Glomerular visceral epithelial cell (primary cell): Measurements from ENCODE around the gene BCL7A.
"Not testable (repeated sequence)": the region's sequence is repeated elsewhere in the genome, so short reads cannot be mapped to it uniquely, and the experiment has no call there.

Experiments used
- DNase-seq: peaks from one replicate; pipeline ENCODE4 v3.0.0-alpha.2; 2016; ENCODE audit errors: extremely low spot score

BCL7A gene

DNA sequence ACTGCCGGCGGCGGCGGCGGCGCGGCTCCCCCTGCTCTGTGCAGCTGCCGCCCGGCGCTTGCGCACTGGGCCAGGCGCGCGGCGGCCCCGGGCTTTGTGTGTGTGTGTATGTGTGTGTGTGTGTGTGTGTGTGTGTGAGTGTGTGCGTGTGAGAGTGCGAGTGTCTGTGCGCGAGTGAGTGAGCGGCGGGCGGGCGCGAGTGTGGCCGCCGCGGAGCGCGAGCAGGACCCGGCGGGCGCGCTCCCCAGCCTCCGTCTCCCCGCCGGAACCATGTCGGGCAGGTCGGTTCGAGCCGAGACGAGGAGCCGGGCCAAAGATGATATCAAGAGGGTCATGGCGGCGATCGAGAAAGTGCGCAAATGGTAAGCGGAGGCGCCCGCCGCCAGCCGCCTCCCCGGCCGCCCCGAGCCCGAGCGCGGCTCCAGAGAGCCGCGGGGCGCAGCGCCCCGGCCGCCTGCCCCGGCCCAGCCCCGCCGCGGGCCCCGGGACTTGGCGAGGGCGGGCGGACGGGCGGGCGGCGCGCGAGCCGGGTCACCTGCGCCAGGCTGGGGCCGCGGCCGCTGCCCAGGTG is at the start of gene BCL7A:
TSS of gene BCL7A (plus strand) at position 63 of the 571 bp plus-strand sequence. CDS start at position 271, 208 bp downstream.
- peak; percentile 80 for DNase-seq

DNA sequence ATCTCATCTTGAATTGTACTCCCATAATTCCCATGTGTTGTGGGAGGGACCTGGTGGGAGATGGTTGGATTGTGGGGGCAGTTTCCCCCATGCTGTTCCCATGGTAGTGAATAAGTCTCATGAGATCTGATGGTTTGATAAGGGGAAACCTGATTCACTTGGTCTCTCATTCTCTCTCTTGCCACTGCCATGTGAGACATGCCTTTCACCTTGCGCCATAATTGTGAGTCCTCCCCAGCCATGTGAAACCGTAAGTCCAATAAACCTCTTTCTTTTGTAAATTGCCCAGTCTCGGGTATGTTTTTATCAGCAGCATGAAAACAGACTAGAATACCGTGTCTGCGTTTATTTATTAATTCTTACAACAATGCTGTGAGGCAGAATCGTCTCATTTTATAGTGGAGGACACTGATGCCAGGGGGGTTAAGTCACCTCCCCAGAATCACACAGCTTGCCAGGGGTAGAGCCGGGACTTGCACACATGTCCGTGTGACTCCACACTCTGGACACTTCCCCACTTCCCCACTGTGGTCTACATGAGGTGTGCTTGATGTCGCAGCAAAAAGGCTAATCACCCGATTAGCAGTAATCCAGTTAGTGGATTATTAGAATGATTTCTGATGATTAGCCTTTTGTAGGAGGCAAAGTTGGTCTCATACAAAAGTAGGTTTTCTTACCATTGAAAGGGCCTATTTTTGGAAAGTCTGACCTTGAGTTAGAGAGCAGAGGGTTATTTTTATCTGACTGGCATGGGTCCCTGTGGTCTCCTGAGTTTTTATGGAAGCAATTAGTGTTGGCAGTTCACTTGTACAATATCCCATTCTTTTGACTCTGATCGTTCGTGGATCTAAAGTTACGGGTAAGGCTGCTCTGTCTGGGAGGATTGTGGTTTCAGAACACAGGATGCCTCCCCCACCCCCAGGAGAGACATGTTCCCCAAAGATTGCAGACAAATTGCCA is 47.4 kb upstream of the BCL7A start:
- DNase-seq = no peak

DNA sequence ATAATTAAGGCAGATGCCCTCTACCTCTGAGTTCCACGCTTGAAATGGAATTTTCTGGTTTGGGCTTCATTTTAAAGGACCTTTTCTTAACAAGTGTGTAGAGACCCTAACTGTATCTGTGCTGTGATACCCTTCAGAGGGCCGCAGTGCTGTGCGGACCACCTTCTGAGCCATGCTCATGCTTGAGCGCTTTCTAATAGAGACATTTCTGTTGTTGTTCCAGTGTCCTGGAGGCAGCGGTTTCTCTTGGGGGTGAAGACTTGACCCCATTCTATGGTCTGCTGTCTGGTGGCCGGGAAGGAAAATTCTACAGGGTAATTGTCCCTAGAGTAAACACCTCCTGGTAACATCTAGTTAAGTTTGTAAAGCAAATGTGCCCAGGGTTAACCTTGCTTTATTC is 46.7 kb upstream of the BCL7A start:
- DNase-seq = no peak

DNA sequence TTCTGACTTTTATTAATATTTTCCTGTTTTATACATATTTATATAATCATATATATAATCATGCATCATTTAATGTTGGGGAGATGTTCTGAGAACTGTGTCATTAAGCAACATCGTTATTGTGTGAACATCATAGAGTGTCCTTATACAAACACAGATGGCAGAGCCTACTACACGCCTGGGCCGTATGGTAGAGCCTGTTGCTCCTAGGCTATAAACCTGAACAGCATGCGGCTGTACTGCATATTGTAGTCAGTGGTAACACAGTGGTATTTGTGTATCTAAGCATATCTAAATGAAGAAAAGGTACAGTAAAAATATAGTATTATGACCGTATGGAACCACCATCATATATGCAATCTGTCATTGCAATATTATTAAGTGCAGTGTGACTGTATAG is 44.7 kb upstream of the BCL7A start:
- DNase-seq = no peak

DNA sequence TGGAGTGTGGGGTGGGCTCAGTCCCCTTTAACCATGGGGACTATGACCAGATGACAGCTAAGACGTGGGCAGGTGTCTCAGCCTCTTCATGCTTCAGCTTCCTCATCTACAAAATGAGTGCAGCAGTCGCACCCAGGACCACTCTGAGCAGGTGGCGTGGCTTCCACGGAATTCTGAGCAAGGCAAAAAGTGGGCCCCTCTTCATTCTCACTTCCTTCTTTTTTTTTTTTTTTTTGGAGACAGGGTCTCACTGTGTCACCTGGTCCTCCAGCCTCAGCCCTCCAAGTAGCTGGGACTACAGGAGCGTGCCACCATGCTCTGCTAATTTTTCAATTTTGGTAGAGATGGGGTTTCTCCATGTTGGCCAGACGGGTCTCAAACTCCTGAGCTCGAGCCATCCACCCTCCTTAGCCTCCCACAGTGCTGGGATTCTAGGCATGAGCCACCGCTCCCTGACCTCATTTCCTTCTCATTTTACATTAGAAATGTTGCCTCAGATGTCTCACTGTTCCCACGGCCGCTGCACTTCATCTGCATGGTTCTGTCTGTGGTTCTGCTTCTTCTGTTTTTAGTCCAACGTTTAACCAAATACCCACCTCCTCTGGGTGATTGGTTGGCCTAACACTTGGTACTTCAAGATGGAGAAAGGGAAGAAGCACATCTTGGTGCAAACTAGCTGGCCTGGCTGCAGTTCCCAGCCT is 41.3 kb upstream of the BCL7A start:
- no peak for DNase-seq

DNA sequence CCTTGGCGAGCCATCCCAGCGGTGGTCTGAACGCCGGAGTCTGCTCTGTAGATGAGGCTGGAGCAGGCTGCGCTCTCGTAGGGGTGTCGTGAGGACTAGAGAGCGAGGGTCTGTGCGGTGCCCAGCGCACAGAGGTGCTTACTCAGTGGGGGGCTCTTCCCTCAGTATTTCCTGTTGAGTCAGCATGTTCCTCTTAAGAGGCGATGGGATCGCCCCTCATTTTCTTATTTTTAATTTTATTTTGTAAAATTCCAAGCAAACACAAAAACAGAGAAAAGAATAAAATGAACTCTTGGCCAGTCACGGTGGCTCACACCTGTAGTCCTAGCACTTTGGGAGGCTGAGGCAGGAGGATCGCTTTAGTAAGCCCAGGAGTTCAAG is 40.8 kb upstream of the BCL7A start:
- DNase-seq = no peak

DNA sequence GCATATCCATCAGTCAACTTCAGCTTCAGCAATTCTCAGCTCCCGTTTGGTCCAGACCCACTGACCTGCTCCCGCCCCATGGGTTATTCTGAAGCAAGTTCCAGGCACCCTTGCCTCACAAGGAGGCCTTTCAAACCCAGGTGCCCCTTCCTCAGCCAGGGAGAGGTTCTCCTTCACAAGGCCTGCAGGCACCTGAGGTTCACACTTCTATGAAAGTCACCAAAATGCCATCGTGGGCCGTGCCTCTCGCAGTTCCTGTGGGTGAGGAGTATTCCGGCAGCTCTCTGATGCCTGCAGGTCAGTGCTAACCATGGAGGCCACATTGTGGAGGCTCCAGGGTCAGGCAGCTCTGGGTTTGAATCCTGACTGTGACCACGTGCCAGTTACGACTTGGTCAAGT is 40.2 kb upstream of the BCL7A start:
- DNase-seq = no peak

DNA sequence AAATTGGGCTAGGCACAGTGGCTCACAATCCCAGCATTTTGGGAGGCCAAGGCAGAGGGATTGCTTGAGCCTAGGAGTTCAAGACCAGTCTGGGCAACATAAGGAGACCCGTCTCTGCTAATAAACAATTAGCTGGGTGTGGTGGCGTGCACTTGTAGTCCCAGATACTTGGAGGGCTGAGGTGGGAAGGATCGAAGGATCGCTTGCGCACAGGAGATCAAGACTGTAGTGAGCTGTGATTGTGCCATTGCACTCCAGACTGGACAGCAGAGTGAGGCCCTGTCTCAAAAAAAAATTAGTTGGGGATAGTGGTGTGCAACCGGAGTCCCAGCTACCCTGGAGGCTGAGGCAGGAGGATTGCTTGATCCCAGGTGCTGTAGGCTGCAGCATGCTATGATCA is 38.7 kb upstream of the BCL7A start:
- no peak for DNase-seq

DNA sequence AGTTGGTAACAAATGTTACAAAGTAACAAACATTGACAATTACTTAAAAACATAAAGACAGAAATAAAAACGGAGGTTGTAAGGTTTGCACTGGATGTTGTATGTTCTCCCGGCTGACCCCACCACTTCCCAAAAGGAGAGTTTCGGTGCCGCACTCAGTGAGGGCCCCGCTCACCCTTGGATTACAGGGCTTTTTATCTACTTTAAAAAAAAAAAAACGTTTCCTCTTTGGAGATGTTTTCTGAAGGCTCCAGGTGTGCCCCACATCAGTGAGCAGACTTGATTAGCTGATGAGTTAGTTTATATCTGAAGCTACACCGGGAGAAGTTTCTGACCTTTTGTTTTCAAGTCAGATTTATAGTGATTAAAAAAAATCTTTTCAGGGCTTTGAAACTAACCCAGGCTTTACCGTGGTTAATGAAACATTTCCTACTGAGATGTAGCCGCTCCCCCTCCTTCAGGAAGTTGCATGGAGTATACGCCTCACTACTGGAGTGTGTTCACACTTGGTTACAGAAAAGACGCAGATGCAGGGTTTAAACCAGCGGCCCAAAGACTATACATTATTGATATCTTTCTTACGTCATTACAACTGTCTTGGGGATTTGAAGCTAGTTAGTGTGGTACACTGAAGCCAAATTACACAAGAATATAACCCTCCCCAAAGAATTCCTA is 38.0 kb upstream of the BCL7A start:
- no peak for DNase-seq

DNA sequence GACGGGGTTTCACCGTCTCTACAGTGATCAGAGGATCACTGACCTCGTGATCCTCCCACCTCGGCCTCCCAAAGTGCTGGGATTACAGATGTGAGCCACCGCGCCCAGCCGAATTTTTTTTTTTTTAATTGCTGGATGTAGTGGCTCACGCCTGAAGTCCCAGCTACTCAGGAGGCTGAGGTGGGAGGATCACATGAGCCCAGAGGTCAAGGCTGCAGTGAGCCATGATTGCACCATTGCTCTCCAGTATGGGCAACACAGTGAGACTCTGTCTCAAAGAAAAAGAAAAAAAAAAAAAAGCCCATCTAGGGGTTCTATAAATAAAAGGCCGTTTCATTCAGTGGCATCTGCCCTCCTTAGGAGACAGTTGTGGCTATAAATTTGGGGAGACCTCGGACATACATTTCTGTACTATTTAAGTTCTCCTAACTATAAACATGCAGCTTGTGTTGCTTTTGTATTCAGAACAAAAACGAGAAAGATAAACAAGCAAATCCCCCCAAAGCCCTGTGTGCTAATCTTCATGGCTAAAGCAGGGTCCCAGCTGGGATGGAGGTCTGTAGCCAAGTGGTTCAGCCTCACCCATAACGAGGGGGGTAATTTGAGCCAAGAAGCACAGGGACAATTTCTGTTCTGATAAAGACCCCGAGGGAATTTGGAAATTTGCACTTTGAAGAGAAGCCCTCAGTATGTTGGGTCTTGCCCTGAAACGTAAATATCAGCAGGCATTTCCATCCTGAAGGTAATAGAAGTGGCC is 35.0 kb upstream of the BCL7A start:
- DNase-seq = no peak

DNA sequence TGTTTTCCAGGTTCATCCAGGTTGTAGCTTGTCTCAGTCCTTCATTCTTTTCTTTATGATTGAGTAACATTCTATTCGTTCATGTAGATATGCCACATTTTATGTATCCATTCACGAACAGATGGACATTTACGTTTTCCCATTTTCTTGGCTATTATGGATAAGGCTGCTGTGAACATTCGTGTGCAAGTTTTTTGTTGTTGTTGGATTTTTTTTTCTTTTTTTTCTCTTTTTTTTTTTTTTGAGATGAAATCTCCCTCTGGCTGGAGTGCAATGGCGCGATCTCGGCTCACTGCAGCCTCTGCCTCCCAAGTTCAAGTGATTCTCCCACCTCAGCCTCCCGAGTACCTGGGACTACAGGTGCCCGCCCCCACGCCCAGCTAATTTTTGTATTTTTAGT is 33.2 kb upstream of the BCL7A start:
- not testable (repeated sequence) for DNase-seq

DNA sequence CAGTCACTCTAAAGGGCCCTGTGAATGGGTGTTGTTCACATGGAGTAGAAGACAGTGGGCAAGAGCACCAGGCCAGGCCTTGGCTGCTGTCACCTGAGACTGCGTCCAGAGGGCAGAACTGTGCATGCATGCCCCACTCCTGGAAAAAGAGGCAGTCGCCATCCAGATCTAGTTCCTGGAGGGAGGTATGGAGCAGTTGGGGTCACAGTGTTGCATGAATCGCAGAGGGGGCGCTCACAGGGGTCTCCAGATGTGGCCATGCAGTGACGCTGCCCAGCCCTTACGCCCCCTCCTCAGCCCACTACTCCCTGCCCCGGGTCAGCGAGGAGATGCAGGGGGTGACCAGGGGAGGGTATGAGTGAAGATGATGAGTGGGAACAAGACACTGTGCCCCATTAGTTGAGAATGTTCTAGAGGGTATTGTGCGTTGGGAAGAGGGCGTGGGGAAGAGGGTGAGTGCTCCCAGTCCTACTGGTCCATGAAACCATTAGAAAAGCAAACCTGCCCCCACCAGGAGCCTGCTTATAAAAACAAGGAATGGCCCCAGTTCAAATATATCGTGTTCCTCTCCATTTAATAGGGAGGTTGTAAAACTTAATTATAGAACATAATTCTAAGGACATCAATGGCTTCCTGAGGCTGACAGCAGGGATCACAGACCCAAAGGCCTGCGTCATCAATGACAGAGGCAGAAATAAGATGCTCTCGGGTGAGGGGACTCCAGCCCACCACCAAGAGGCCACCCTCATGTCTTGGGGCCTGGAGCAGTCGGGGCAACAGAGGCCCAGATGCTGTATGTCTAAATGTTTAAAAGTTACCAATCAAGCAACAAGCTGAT is 32.2 kb upstream of the BCL7A start:
- no peak for DNase-seq

DNA sequence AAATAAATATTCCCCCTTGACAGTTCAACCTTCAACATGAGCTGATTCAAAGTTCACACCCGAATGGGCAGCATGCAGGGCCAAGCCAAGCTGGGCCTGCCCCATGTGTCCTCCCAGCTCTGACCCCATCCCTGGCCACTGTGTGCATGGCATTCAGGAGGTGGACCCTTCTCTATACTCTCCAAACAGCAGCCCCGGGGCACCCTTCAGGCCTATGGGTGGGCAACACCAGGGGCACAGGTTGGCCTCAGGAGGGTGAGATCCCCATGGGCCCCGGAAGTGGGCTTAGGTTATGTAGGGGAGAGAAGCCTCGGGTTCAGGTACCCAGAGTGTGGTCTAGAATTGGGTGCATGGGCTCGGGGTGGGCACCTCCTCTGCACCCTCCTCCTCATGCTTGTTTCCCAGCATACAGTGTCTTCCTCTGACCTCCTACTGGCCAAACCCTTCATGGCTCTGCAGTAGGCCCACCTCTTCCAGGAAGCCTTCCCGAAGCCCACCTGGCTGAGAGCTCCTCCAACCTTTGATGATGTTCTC is 31.5 kb upstream of the BCL7A start:
- no peak for DNase-seq

DNA sequence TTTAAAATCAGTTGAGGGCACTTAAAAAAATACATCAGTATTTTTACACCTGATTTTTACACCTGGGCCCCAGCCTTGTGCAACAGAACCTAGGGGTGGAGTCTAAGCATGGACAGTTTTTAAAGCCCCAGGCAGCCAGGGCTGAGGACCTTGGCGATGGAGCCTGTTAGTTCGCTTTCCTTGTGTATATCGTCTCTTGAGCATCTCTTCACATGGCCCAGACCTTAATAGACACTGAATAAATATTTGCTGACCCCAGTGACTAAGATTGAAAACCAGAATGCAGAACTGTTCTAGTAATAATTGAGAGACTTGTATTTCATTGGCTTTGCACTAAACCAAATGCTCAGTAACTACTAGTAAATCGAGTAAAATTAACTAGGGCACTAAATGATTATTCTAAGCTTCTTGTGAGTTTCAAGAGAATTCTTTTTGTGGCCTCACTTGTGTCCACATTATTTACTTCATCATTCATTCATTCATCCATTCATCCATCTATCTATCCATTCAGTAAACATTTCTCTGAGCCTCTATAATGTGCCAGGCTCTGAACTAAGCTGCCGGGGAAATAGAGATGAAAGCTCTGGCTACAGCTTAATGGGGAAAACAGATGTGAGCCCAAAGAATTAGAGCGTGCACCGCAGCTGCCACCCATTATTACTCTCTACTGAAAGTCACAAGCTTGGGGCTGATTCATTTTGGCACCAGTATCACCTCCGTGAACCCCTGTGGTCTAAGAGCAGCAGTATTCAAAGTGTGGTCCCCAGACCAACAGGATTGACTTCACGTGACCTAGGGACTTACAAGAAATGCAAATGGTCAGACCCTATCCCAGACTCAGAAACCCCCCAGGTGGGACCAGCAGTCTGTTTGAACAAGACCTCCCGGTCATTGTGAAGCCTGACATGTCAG is 30.7 kb upstream of the BCL7A start:
- no peak for DNase-seq

DNA sequence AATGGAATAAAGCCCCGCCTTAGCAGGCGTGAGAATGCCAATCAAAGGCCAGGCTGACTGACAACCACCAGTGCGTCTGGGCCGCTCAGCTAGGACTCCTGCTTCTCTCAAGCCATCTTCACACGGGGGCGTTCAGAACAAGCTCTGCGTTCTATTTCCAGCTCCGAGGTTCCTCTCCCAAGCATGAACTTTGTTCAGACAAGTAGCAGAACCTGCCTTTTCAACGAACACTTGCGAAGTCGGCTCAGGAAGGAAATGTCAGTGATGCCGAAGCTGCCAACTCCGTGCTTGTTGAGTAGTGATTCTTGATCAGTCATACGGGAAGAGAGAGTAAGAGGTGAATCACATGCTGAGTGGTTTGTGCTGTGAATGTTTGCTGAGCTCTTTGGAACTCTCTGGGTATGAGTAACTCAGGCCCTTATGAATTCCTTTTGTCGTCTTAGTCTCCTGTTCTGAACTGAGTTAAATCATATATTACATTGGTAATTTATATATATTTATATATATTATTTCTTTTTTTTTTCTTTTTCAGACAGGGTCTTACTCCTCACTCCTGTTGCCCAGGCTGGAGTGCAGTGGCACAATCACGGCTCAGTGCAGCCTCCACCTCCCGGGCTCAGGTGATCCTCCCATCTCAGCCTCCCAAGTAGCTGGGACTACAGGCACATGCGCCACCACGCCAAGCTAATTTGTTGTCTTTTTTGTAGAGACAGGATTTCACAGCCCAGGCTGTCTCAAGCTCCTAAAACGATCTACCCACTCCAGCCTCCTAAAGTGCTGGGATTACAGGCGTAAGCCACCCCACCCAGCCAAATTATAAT is 29.4 kb upstream of the BCL7A start:
- peak; percentile 85 for DNase-seq

DNA sequence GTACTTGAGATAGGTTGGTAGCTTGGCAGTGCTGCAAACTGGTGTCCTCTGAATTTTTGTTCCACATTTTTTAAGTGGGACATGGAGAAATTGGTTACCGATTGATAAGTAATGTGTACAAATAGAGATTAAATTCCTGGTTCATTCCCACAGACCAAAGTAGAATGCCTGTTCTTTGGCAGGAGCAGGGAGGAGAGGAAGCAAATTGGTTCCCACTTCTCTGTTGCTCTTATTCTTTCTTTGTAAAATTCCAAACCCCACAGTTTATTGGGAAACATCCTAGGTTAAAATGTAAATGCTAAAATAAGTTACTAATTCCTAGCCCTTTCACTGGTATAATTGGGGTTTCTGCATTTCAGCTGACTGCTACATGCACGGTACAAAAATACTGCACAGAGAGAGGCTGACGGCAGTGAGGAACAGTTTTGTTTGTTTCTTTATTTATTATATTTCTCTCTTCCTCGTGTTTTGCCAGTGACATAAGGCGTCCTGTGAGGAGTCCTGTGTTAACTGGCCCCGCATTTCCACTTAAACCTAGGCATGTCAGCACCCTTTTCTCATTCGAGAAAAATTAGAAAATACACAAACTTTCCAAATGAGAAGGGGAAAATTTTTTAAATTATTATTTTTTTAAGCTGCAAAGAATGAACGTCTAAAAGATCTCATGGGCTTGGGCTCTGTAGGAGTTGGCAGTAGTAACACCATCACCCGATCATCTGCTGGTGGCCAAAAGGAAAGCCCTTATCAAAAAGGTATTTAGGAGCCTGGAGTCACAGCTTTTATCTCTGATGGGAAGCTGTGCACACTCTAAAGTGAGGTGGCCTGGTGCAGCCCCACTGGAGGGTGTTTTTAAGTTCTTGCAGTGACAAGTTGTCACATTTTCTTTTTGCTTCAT is 25.4 kb upstream of the BCL7A start:
- no peak for DNase-seq

DNA sequence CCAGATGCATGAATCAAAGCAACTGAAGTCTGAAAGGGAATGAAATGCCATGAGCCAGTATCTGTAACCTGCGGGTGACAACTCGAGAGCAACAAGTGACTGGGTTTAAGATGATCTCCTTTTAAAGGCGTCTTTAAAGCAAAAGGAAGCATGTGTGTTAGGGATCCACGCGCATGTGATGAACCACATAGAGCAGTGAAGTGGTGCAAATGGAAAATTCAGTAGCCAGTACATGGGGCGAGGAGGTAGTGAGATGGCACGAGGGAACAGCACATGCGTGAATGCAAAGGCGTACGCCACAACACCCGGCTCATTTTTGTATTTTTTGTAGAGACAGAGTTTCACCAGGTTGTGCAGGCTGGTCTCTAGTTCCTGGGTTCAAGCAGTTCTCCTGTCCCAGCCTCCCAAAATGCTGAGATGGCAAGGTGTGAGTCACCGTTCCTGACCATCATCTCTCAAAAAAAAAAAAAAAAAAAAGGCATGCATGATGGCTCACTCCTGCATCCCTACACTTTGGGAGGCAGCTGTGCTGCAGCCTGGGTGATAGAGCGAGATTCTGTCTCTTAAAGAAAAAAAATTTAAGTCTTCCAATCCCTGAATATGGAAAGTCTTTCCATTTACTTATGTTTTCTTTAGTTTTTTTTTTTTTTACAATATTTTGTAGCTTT is 24.6 kb upstream of the BCL7A start:
- no peak for DNase-seq
